CD14-positive monocyte (primary cell): ENCODE results near the gene DDN. TPM values are rescaled to one million over a fixed set of nuclear protein-coding genes. Genes with fewer than 3 reads are reported as not detected.

Source experiments
- DNase-seq, 3 donors: peaks; one replicate each; pipeline ENCODE4 v3.0.0-alpha.2; 2011 to 2022
- H2AFZ ChIP-seq: 2 replicates; pipeline ENCODE4 v1.6.0; 2012; ENCODE audit warnings: mild to moderate bottlenecking, low read depth, low read length, inconsistent platforms; ENCODE audit not compliant: insufficient read depth, poor library complexity, severe bottlenecking
- H3K27ac ChIP-seq, 2 donors: 1 replicate in 1 of 2; 2 replicates in 1 of 2; pipeline ENCODE4 v1.5.1; 2012 to 2013; ENCODE audit warnings: low read length in 2 of 2, control low read depth in 1 of 2, inconsistent platforms in 1 of 2, low read depth in 1 of 2, mild to moderate bottlenecking in 1 of 2
- H3K27me3 ChIP-seq, 2 donors: one replicate each; pipeline versions ENCODE4 v1.6.0 to v1.6.1; 2011 to 2013; ENCODE audit warnings: low read length in 2 of 2; ENCODE audit not compliant: control insufficient read depth in 2 of 2, insufficient read depth in 2 of 2
- H3K36me3 ChIP-seq, 2 donors: replicated peaks in 1 of 2; 1 replicate in 1 of 2; 2 replicates in 1 of 2; pipeline versions ENCODE4 v1.5.1 to v1.6.1; 2012 to 2013; ENCODE audit warnings: low read length in 2 of 2, control low read depth in 1 of 2, inconsistent platforms in 1 of 2, mild to moderate bottlenecking in 1 of 2; ENCODE audit not compliant: insufficient read depth in 2 of 2, control insufficient read depth in 1 of 2
- H3K4me1 ChIP-seq, 2 donors: 1 replicate in 1 of 2; 2 replicates in 1 of 2; pipeline versions ENCODE4 v1.5.1 to v1.6.1; 2012 to 2013; ENCODE audit warnings: low read length in 2 of 2, control low read depth in 1 of 2, inconsistent platforms in 1 of 2, mild to moderate bottlenecking in 1 of 2, moderate library complexity in 1 of 2; ENCODE audit not compliant: insufficient read depth in 2 of 2, control insufficient read depth in 1 of 2
- H3K4me2 ChIP-seq: replicated peaks from 2 replicates; pipeline ENCODE3; 2012; ENCODE audit warnings: low read length, moderate library complexity, mild to moderate bottlenecking; ENCODE audit not compliant: poor library complexity, severe bottlenecking; ENCODE audit errors: extremely low read depth
- H3K4me3 ChIP-seq, 3 experiments: fragments of 200-600 bp in 1 of 3; sonication (generic) in 1 of 3; replicated peaks in 1 of 3; 1 replicate in 2 of 3; 2 replicates in 1 of 3; pipeline ENCODE4 v1.5.1; 2011 to 2013; ENCODE audit warnings: low read length in 3 of 3, mild to moderate bottlenecking in 3 of 3, control low read depth in 2 of 3, low read depth in 2 of 3, inconsistent platforms in 1 of 3, moderate library complexity in 1 of 3
- H3K79me2 ChIP-seq: 2 replicates; pipeline ENCODE4 v1.6.0; 2012; ENCODE audit warnings: mild to moderate bottlenecking, control low read depth, inconsistent platforms, low read length, moderate library complexity; ENCODE audit not compliant: insufficient read depth
- H3K9ac ChIP-seq: 2 replicates; pipeline ENCODE4 v1.6.0; 2017; ENCODE audit warnings: low read length, mild to moderate bottlenecking; ENCODE audit not compliant: insufficient read depth, poor library complexity, severe bottlenecking
- H3K9me3 ChIP-seq, 2 donors: replicated peaks in 1 of 2; 1 replicate in 1 of 2; 2 replicates in 1 of 2; pipeline versions ENCODE4 v1.5.1 to v1.6.1; 2012 to 2013; ENCODE audit warnings: low read length in 2 of 2, control low read depth in 1 of 2; ENCODE audit not compliant: control insufficient read depth in 1 of 2, insufficient read depth in 1 of 2
- H4K20me1 ChIP-seq: 2 replicates; pipeline ENCODE4 v1.6.0; 2012; ENCODE audit warnings: mild to moderate bottlenecking, low read length, control low read depth, moderate library complexity; ENCODE audit not compliant: insufficient read depth
- H3K27ac Mint-ChIP-seq, 7 donors: one replicate each; pipeline ENCODE4 v1.8.0; 2020; ENCODE audit warnings: mild to moderate bottlenecking in 7 of 7, mixed read lengths in 7 of 7, moderate library complexity in 6 of 7, inconsistent platforms in 2 of 7
- H3K27me3 Mint-ChIP-seq, 3 donors: one replicate each; pipeline ENCODE4 v1.8.0; 2021 to 2022; ENCODE audit warnings: low read depth in 3 of 3, mild to moderate bottlenecking in 3 of 3, mixed read lengths in 3 of 3, moderate library complexity in 3 of 3, inconsistent platforms in 1 of 3
- H3K36me3 Mint-ChIP-seq, 2 donors: one replicate each; pipeline ENCODE4 v1.8.0; 2020; ENCODE audit warnings: mixed read lengths in 2 of 2, inconsistent platforms in 1 of 2, mild to moderate bottlenecking in 1 of 2
- H3K4me1 Mint-ChIP-seq: one replicate; pipeline ENCODE4 v1.8.0; 2020; ENCODE audit warnings: mild to moderate bottlenecking, mixed read lengths
- H3K4me3 Mint-ChIP-seq, 2 donors: one replicate each; pipeline ENCODE4 v1.8.0; 2020; ENCODE audit warnings: mild to moderate bottlenecking in 2 of 2, mixed read lengths in 2 of 2, moderate library complexity in 1 of 2
- H3K9me3 Mint-ChIP-seq, 7 donors: one replicate each; pipeline ENCODE4 v1.8.0; 2020 to 2022; ENCODE audit warnings: mixed read lengths in 7 of 7, mild to moderate bottlenecking in 6 of 7, moderate library complexity in 6 of 7, inconsistent platforms in 2 of 7
- WGBS: methylation state at CpG from one replicate; pipeline ENCODE4 v1.1.5; 2013; ENCODE audit warnings: missing lambda C conversion rate; ENCODE audit not compliant: insufficient coverage; 5-methylcytosine and 5-hydroxymethylcytosine counted together
- intact Hi-C, 2 donors: fragments of 100-400 bp; cut with micrococcal nuclease; formaldehyde crosslinking; loops; one replicate each; pipeline versions ENCODE4 v1.15.0 to v1.15.1; 2023
- polyA plus RNA-seq, 3 donors: library from polyadenylated mRNA; depleted of rRNA in 1 of 3; unstranded in 2 of 3; stranded (reverse) in 1 of 3; fragments of 300-500 nt in 2 of 3; fragments of >200 nt in 1 of 3; fragmentation: Illumina TruSeq in 2 of 3; gene quantifications; 1 replicate in 2 of 3; 2 replicates in 1 of 3; pipeline ENCODE4 v1.2.3, GENCODE V29; 2012 to 2021
- TF ChIP-seq, protein P1 (sequence below): fragments of 200-600 bp; IDR thresholded peaks from one replicate; pipeline ENCODE4 v1.8.0; 2022; ENCODE audit warnings: antibody characterized with exemption, mild to moderate bottlenecking

The DDN gene
- polyA plus RNA-seq, 3 donors: 0.27 TPM; not detected in 2

DNA sequence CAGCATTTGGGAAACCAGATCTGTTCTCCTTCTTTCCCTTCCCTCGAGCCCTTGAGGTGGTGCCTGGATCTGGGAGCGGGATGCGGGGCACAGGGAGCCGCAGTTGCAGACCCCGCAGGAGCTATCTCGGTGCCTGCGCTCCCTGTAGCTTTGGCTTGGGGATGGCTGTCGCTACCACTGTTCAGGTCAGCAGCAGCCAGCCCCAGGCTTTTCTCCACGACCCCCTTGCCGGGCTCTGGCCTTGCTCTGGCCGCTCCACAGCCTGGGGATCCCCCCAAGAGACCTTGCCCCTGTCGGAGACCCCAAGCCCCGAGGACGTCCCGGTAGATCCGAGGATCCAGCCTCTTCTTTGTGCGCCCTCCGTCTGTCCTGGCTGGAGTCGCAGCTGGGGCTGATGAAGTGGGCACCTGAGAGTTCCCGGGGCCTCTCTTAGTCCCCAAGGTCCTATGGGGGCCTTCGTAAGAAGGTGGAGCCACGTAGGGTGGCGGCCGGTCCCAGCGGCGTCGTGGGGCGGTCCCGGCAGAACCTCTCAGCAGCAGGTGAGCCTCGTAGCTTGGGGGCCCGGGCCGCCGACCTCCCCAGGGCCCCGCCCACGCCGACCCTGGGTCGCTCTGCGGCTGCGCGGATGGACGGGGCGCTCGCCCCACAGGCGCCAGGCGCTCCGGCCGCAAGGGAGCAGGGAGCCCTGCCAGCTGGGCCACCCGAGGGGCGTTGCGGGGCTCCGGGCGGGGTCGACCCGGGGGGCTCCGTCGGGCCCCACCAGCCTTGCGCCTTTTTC lies 1.3 kb downstream of the DDN start:
- Histone ChIP-seq H3K27me3 (peaks cover 58 to 81% of the 10 kb centered on the region in 2 donors), H3K4me2 (peak overlapping the region; percentile 89), H3K4me3 (peak overlapping the region in 2 of 3 experiments; percentile 41 to 78), H3K9ac (peak overlapping the region; percentile 69), H3K4me1 (peaks cover 38 to 49% of the 10 kb centered on the region in 2 donors), H3K9me3 (peaks cover 0 to 16% of the 10 kb centered on the region in 2 donors), H3K27ac (no peak overlapping the region), H3K79me2 (no peaks in the 10 kb centered on the region), H3K36me3 (peaks cover 19 to 28% of the 10 kb centered on the region in 2 donors), H2AFZ (peak overlapping the region; percentile 84), H4K20me1 (peaks cover 19% of the 10 kb centered on the region)
- WGBS: 2% methylated on average over 57 of the region's 57 CpGs
- Mint-ChIP-seq H3K9me3 (peaks cover 0 to 39% (median 8%) of the 10 kb centered on the region in 7 donors), H3K4me1 (peaks cover 47% of the 10 kb centered on the region), H3K4me3 (peak overlapping the region; percentile 73 to 89), H3K27ac (peak overlapping the region in 2 of 7 donors; percentile 12 to 36), H3K27me3 (peaks cover 75 to 87% (median 81%) of the 10 kb centered on the region in 3 donors), H3K36me3 (peaks cover 39 to 51% of the 10 kb centered on the region in 2 donors)
- DNase-seq: no peak
- intact Hi-C loops: loop anchor here in 1 of 2 donors (10.0 kb wide), 1 partner anchor 47 kb away; no protein-coding TSS in a partner anchor
- TF ChIP-seq, protein P1, sequence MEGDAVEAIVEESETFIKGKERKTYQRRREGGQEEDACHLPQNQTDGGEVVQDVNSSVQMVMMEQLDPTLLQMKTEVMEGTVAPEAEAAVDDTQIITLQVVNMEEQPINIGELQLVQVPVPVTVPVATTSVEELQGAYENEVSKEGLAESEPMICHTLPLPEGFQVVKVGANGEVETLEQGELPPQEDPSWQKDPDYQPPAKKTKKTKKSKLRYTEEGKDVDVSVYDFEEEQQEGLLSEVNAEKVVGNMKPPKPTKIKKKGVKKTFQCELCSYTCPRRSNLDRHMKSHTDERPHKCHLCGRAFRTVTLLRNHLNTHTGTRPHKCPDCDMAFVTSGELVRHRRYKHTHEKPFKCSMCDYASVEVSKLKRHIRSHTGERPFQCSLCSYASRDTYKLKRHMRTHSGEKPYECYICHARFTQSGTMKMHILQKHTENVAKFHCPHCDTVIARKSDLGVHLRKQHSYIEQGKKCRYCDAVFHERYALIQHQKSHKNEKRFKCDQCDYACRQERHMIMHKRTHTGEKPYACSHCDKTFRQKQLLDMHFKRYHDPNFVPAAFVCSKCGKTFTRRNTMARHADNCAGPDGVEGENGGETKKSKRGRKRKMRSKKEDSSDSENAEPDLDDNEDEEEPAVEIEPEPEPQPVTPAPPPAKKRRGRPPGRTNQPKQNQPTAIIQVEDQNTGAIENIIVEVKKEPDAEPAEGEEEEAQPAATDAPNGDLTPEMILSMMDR: no peak

DNA sequence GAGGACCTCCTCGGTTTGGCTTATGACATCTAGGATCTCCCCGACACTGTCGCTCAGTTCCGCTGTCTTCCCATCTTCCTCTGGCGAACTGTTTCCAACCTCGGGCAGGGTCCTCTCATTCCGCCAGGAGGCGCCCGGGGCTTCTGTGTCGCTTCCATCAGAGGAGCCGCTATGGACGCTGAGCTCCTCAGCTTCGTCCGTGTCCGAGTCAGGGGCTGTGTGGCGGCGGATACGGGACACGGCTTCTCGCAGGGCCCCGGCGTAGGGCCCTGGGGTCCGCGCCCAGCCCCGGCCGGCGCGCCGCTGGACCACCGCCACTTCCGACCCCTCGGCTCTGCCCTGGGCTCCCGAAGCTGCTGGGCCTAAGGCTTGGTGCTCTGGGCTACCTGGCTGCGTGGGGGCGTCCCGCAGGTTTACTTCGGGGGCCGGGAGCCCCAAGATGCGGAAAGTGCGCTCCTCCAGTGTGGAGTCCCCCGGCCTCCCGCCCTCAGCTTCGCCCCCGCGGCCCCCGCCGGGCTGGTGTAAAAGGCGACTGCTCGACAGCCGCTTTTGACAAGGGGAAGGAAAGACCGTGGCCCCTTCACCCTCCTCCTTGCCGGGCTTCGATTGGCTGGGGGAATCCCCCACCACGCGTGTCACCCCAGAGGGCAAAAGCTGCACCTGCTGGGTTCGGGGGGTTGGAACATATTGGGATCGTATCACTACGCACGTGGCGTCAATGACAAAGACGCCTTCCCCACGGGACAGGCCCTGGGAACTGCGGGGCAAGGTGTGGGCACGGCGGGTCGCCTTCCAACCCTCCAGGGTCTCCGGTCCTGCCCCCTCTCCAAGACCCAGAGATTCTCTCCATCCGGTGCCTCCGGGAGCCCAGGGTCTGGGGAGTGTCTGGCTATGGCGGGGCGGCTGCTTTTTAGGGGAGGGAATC lies 2.1 kb downstream of the DDN start:
- Mint-ChIP-seq H3K27ac (peak overlapping the region in 4 of 7 donors; percentile 8 to 36 (median 15)), H3K27me3 (peaks cover 77 to 92% (median 81%) of the 10 kb centered on the region in 3 donors), H3K4me3 (peak overlapping the region; percentile 71 to 88), H3K36me3 (peaks cover 31 to 43% of the 10 kb centered on the region in 2 donors), H3K4me1 (peaks cover 47% of the 10 kb centered on the region), H3K9me3 (peaks cover 0 to 39% (median 8%) of the 10 kb centered on the region in 7 donors)
- 2% methylated on average over 52 of the region's 71 CpGs for WGBS
- peaks cover 10 to 20% of the 10 kb centered on the region in 2 donors for H3K36me3 ChIP-seq
- H3K4me1 ChIP-seq: peaks cover 38 to 49% of the 10 kb centered on the region in 2 donors
- intact Hi-C loops: loop anchor here in 1 of 2 donors (10.0 kb wide), 1 partner anchor 48 kb away; no protein-coding TSS in a partner anchor
- H3K27me3 ChIP-seq: peaks cover 63 to 87% of the 10 kb centered on the region in 2 donors
- TF ChIP-seq, protein P1: peak; percentile 85
- no peak overlapping the region for H3K27ac ChIP-seq
- H2AFZ ChIP-seq: peak overlapping the region; percentile 84
- no peaks in the 10 kb centered on the region for H3K79me2 ChIP-seq
- H4K20me1 ChIP-seq: peaks cover 12% of the 10 kb centered on the region
- DNase-seq: peak; percentile 77 to 89 (median 88)
- peaks cover 0 to 16% of the 10 kb centered on the region in 2 donors for H3K9me3 ChIP-seq
- peak overlapping the region; percentile 89 for H3K4me2 ChIP-seq
- peak overlapping the region; percentile 69 for H3K9ac ChIP-seq
- peak overlapping the region; percentile 33 to 78 (median 47) for H3K4me3 ChIP-seq
